HG03108 (cell line): Measurements from ENCODE around the gene HIVEP3.

Source experiments
- ATAC-seq: cut with Tn5 transposase; IDR thresholded peaks from one replicate; pipeline ENCODE4 v1.9.1; 2021; ENCODE audit warnings: moderate library complexity; ENCODE audit not compliant: unreplicated experiment

The HIVEP3 gene

GRCh38 chr1:41735631-41736260, 183.0 kb downstream of the HIVEP3 start:
- ATAC-seq, result no peak

GRCh38 chr1:41735139-41735538, 183.6 kb downstream of the HIVEP3 start:
- no peak for ATAC-seq

GRCh38 chr1:41734201-41734970, 184.3 kb downstream of the HIVEP3 start:
- ATAC-seq, result no peak

- no peak for ATAC-seq
Observed at GRCh38 chr1:41733725-41734124, 185.0 kb downstream of the HIVEP3 start.

GRCh38 chr1:41733021-41733420, 185.7 kb downstream of the HIVEP3 start:
- no peak for ATAC-seq

GRCh38 chr1:41731516-41732030, 187.1 kb downstream of the HIVEP3 start:
- no peak for ATAC-seq

- no peak for ATAC-seq
Observed at GRCh38 chr1:41730806-41731205, 187.9 kb downstream of the HIVEP3 start.

- ATAC-seq, result peak; percentile 85
Observed at GRCh38 chr1:41728403-41729202, 190.1 kb downstream of the HIVEP3 start.

- no peak for ATAC-seq
Observed at GRCh38 chr1:41727749-41728115, 191.0 kb downstream of the HIVEP3 start.

- peak; percentile 30 for ATAC-seq
Observed at GRCh38 chr1:41726899-41727748, 191.6 kb downstream of the HIVEP3 start.

- ATAC-seq, result no peak
Observed at GRCh38 chr1:41726292-41726691, 192.4 kb downstream of the HIVEP3 start.

- ATAC-seq, result no peak
Observed at GRCh38 chr1:41724926-41725325, 193.8 kb downstream of the HIVEP3 start.

GRCh38 chr1:41724248-41724647, 194.5 kb downstream of the HIVEP3 start:
- no peak for ATAC-seq

- no peak for ATAC-seq
Observed at GRCh38 chr1:41723786-41724185, 194.9 kb downstream of the HIVEP3 start.

GRCh38 chr1:41722184-41722583, 196.5 kb downstream of the HIVEP3 start:
- ATAC-seq, result no peak

GRCh38 chr1:41720861-41721410, 197.8 kb downstream of the HIVEP3 start:
- ATAC-seq, result no peak

GRCh38 chr1:41719590-41719989, 199.1 kb downstream of the HIVEP3 start:
- ATAC-seq, result no peak

GRCh38 chr1:41719128-41719527, 199.6 kb downstream of the HIVEP3 start:
- no peak for ATAC-seq

- no peak for ATAC-seq
Observed at GRCh38 chr1:41718497-41718896, 200.2 kb downstream of the HIVEP3 start.
